GM18517 (cell line): ENCODE results near the gene IL10RA.

Source experiments
- ATAC-seq: cut with Tn5 transposase; IDR thresholded peaks from one replicate; pipeline ENCODE4 v1.9.1; 2021; ENCODE audit warnings: mild to moderate bottlenecking, moderate library complexity; ENCODE audit not compliant: unreplicated experiment

The IL10RA gene

DNA sequence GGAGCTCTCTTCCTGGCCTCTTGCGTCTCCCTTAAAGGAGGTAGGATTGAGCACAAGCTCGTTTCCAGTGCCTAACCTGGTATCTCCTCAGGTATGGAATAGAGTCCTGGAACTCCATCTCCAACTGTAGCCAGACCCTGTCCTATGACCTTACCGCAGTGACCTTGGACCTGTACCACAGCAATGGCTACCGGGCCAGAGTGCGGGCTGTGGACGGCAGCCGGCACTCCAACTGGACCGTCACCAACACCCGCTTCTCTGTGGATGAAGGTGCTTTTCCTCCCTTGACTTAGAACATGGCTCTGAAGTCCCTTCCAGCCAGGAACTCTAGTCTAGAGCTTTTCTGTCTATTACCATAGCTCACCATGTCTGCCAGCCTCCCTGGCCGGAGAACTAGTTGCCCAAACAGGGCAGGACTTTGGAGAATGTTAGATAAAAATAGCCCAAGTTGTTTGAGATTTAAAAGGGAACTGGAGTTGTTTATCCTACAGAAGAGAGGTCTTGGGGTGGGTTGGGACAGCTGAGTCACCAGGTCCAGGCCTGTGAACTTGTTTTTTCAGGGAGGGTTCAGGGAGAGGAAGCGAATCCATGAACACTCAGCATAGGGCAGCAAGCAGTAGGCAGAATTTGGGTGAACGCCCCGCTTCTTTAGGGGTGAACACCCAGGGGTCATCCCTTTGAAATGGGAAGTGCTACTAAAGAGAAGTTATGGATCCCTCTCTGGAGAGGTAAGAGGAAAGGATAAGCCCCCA lies 3.3 kb downstream of the IL10RA start:
- ATAC-seq: no peak

DNA sequence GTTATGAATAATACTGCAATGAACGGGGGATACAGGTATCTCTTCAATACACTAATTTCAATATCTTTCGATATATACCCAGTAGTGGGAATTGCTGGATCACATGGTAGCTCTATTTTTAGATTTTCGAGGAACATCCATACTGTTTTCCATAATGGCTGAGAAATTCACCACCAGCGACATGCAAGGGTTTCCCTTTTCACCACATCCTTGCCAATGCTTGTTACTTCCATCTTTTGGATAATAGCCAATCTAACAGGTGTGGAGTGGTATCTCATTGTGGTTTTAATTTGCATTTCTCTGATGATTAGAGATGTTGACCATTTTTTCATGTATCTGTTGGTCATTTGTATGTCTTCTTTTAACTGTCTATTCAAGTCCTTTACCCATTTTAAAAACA lies 5.9 kb downstream of the IL10RA start:
- no peak for ATAC-seq

DNA sequence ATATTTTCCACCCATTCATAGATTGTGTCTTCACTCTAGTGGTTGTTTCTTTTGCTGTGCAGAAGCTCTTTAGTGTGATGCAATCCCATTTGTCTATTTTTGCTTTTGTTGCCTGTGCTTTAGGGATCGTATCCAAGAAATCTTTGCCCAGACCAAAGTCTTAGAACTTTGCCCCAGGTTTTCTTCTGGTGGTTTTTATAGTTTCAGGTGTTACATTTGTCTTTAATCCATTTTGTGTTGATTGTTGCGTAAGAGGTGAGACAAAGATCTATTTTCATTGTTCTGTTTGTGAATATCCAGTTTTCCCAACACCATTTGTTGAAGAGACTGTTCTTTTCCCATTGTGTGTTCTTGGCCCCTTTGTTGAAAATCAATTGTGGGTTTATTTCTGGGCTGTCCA lies 6.4 kb downstream of the IL10RA start:
- no peak for ATAC-seq

DNA sequence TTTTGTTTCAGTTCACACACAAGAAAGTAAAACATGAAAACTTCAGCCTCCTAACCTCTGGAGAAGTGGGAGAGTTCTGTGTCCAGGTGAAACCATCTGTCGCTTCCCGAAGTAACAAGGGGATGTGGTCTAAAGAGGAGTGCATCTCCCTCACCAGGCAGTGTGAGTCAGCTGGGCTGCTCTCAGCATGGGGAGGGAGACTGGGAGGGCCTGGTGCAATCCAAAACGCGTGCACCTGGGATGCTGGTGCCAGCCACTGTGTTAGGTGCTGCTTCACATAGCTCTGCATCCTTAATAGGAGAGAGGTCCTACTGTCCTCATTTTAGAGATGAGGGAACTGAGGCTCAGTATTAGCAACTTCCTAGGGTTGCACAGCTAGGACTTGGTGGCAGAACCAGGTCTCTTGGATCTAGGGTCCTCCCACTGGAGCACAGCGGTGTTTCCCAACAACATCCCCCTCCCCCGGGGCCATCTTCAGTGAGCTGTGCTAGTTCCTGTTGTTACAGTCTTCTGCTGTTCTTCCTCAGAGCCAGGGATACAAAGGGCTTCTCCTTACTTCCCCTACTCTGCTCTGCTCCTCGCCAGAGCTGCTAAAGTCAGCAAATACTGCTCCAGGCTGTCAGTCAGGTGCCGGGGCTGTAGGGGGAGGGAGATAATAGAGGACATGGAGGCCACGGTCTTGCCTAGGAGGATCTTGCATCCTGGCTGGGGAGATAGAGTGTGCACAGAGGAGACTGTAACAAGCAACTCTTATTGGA lies 8.0 kb downstream of the IL10RA start:
- ATAC-seq: no peak

DNA sequence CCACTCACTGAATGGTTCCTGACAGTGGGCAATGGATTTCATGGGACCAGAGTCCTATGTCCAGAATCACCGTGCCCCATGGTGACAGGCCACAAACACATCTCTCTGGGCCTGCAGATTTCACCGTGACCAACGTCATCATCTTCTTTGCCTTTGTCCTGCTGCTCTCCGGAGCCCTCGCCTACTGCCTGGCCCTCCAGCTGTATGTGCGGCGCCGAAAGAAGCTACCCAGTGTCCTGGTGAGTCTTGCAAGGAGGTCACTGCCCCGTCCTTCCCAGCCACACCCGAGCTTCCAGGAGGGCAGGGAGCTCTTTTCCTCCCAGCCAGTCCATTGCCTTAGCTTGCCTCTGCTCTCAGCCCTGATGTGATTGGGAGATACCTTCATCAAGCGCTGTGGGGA lies 9.3 kb downstream of the IL10RA start:
- ATAC-seq: no peak

DNA sequence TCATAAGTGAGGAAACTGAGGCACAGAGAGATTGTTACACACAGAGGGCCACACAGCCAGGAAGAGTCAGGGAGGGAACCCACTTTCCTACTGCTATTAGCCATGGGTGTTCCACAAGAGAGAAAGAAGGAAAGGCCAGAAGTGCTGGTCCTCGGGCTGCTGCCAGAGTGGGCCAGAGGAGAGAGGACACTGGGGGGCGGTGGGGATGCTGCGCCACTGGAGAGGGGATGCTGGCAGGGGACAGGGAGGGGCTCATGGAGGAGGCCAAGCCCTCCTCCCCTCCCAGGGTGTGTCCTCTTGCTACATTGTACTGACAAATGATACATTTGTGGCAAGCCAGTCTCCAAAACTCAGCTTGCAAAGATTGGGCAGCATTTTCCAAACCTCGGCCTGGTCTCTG lies 9.9 kb downstream of the IL10RA start:
- ATAC-seq: no peak

DNA sequence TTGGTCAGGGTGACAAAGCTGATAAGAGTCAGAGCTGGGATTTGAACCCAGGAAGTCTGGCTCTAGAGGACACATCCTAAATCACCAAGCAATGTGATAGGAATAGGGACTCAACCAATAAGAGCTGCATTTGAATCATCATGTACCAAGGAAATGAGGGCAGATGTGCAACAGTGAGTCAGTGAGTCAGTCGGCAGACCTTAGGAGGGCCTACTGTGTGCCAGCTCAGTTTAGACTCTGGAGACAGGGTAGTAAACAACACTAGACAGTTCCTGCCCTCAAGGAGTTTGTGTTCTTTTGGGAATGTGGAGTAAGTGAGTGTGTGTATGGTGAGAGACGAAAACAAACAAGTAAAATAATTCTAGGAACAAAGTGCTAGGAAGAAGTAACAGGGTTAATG lies 11.2 kb downstream of the IL10RA start:
- ATAC-seq: no peak

DNA sequence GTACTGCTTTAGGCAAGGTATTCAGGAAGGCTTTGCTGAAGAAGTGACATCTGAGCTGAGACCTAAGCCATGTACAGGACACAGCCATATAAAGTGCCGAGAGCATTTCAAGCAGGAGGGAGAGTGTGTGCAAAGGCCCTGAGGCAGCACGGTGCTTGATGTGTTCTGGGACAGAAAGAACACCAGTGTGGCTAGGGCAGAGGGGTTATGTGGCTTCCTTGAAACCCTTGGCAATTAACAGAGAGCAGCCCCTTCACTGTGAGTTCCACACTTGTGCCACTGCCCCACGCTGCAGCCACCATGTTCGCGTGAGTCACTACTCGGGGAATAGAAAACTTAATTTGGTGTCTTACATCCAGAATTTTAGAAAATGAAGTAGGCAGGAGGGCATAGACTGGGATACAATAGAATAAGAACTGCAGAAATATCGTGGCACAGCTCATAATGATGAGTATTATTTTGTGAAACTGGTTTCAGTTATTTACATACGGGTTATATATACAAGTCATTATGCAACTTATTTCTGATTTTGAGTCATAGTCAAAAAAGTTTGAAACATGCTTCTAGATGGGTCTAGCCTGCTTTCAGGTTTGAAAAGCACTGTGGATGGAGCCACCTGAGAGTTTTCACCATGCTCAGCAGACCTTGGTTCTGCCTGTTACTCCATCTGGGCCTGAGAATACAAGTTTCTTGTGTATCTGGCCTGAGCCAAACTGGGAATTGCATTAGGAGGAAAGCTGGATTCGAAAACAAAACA lies 11.8 kb downstream of the IL10RA start:
- peak; percentile 80 for ATAC-seq

DNA sequence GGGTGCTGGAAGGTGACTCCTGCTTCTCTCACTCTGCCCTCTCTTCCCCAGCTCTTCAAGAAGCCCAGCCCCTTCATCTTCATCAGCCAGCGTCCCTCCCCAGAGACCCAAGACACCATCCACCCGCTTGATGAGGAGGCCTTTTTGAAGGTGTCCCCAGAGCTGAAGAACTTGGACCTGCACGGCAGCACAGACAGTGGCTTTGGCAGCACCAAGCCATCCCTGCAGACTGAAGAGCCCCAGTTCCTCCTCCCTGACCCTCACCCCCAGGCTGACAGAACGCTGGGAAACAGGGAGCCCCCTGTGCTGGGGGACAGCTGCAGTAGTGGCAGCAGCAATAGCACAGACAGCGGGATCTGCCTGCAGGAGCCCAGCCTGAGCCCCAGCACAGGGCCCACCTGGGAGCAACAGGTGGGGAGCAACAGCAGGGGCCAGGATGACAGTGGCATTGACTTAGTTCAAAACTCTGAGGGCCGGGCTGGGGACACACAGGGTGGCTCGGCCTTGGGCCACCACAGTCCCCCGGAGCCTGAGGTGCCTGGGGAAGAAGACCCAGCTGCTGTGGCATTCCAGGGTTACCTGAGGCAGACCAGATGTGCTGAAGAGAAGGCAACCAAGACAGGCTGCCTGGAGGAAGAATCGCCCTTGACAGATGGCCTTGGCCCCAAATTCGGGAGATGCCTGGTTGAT lies 12.6 kb downstream of the IL10RA start:
- no peak for ATAC-seq

DNA sequence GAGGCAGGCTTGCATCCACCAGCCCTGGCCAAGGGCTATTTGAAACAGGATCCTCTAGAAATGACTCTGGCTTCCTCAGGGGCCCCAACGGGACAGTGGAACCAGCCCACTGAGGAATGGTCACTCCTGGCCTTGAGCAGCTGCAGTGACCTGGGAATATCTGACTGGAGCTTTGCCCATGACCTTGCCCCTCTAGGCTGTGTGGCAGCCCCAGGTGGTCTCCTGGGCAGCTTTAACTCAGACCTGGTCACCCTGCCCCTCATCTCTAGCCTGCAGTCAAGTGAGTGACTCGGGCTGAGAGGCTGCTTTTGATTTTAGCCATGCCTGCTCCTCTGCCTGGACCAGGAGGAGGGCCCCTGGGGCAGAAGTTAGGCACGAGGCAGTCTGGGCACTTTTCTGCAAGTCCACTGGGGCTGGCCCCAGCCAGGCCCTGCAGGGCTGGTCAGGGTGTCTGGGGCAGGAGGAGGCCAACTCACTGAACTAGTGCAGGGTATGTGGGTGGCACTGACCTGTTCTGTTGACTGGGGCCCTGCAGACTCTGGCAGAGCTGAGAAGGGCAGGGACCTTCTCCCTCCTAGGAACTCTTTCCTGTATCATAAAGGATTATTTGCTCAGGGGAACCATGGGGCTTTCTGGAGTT lies 13.3 kb downstream of the IL10RA start:
- no peak for ATAC-seq

DNA sequence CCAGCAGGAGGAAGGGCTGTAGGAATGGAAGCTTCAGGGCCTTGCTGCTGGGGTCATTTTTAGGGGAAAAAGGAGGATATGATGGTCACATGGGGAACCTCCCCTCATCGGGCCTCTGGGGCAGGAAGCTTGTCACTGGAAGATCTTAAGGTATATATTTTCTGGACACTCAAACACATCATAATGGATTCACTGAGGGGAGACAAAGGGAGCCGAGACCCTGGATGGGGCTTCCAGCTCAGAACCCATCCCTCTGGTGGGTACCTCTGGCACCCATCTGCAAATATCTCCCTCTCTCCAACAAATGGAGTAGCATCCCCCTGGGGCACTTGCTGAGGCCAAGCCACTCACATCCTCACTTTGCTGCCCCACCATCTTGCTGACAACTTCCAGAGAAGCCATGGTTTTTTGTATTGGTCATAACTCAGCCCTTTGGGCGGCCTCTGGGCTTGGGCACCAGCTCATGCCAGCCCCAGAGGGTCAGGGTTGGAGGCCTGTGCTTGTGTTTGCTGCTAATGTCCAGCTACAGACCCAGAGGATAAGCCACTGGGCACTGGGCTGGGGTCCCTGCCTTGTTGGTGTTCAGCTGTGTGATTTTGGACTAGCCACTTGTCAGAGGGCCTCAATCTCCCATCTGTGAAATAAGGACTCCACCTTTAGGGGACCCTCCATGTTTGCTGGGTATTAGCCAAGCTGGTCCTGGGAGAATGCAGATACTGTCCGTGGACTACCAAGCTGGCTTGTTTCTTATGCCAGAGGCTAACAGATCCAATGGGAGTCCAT lies 14.1 kb downstream of the IL10RA start:
- no peak for ATAC-seq

DNA sequence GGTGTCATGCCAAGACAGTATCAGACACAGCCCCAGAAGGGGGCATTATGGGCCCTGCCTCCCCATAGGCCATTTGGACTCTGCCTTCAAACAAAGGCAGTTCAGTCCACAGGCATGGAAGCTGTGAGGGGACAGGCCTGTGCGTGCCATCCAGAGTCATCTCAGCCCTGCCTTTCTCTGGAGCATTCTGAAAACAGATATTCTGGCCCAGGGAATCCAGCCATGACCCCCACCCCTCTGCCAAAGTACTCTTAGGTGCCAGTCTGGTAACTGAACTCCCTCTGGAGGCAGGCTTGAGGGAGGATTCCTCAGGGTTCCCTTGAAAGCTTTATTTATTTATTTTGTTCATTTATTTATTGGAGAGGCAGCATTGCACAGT lies 14.6 kb downstream of the IL10RA start:
- ATAC-seq: no peak

DNA sequence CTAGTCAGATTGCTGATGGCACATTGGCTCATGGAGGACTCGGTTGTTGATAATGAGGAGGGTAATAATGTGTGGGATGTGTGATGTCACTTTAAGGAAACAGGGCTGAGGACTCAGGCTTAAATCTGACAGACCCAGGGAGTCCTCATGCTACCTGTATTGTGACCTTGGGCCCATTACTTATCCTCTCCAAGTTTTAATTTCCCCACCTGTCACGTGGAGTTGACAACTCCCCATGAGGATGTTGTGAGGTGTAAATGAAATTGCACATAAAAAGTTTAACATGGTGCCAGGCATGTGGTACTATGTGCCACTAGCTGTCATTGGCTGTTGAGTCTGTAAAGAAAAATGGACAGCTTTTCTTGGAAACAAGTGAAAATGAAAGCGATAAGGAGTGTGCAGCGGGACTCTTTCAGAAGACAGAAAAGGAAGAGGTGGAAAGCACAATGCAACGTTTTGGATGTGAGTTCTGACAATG lies 15.3 kb downstream of the IL10RA start:
- ATAC-seq: no peak

DNA sequence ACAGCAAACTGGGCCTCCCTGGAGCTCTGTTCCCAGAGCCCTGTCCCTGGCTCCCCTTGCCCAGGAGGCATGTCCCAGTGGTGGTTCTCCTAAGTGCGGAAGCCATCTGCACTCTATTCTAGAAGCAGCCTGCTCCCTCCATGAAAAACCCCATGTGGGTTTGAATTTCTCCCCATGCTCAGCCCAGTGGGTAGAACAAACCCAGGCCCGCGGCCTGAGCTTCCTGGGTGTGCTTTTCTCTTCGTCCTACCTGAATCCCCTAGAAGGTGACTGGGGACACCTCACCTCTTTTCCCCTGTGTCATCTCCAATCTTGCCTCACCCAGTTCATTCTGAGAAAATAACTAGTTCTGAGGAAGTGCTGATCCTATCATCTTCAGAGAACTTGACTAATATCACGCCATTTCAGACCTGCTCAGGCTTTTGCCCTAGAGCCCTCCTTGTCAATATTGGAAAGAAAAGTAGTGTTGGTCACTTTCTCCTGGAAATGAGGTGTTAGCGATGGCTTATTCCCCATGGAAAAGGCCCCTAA lies 15.9 kb downstream of the IL10RA start:
- ATAC-seq: no peak

DNA sequence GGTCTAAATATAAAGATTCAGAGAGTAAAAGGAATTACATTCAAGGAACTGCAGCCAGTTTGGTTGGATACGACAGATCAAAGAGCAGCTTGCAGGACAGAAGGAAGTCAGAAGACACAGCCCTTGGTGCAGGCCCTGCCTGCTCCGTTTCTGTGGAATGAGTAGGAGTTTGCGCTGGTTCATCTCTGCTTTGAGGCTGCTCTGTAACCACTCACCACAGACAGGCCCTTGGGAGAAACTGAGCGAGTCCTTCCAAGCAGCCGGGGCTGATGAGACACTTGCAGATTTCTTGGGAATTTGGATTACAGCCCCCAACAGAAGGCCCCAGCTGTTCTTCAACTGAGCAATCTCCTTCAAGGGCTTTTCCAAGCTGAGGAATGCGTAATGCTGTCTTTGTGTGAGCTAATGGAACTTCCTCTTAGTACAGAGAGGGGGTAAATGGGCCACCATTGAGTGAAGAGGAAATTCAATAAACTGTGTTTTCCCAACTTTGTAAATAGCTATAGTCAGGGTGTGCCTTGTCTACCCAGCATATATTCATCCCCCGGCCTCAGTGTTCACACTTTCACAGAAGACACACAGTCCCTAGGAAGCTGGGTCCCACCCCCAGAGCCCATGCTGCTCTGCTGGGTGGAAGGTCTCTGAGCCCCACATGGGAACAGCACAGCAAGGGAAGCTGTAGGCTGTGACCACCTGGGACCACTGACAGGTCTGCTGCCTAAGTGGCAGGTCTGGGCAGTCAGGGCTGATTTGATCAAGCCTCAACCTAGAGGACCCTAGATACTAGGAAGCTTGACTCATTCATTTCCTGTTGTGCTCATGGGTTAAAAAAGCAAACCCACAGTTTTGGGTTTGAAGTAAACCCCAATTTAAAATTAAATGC lies 16.6 kb downstream of the IL10RA start:
- ATAC-seq: no peak

DNA sequence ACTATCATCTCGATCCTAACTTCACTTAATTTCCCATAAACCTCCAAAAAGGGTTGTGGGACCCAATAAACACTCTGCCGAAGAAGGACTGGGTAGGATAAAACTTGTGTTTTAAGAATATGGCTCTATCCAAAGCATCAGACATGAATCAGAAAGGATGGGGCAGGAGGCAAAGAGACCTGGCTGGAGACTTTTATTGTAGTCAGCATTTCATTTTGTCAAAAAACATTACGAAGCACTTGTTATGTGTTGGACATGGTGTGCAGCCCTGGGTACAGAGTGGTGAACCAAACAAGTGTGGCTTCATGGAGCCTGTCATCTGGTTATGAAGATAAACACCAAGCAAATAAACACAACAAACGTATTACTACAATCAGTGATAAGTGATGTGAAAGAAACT lies 17.3 kb downstream of the IL10RA start:
- no peak for ATAC-seq

DNA sequence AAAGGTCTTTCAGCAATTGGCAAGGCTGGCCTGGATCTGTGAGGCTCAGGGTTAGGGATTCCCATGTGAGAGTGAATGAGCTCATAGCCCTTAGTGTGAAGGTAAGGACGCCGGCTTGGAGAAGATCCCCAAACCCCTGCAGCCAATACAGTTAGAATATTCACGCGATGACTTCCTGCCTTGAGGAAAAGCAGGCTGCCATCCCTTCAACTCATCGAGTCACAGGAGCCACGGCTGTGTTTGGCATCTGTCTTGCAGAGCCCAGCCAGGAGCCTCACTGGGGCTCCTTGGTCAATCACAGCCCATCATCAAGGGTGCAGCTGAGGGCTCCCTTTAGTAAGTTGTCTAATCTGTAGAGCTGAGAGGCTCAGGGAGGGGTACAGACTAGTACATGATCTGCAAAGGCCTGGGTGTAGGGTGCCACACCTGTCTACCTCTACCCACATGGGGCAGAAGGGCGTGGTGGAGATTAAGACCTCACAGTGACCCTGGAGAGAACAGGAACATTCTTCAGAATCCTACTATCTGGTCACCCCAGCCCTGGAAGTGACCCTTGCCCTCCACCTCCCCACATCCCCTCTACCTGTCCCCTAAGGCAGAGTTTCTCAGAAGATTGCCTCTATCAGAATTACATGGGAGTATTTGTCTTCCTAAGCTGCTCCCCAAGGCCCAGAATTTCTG lies 18.5 kb downstream of the IL10RA start:
- no peak for ATAC-seq
